ENCODE measurements around the gene BECN2. TPM values are rescaled to one million over a fixed set of nuclear protein-coding genes. Genes with fewer than 3 reads are reported as not detected.

BECN2 gene
- total RNA-seq = not detected

GRCh38 chr1:241957692-241958494 lies at the start of gene BECN2:
BECN2 (plus strand) TSS chr1:241957767; CDS start chr1:241957767, 0 bp downstream.
- DNase-seq (ENCODE audit: low spot score in 2 of 2) (no peak), FAIRE-seq (no peak)

GRCh38 chr1:241916196-241916595 lies 41.4 kb upstream of the BECN2 start:
- DNase-seq (ENCODE audit: low spot score in 2 of 2) (no peak), FAIRE-seq (no peak)

GRCh38 chr1:241917487-241917886 lies 40.1 kb upstream of the BECN2 start:
- no peak for FAIRE-seq
- DNase-seq (ENCODE audit: low spot score in 2 of 2) = no peak

GRCh38 chr1:241918879-241919278 lies 38.7 kb upstream of the BECN2 start:
- FAIRE-seq (no peak), DNase-seq (ENCODE audit: low spot score in 2 of 2) (no peak)

- FAIRE-seq (no peak), DNase-seq (ENCODE audit: low spot score in 2 of 2) (no peak)
Measured at GRCh38 chr1:241924080-241924808, 33.3 kb upstream of the BECN2 start.

GRCh38 chr1:241926141-241926540 lies 31.4 kb upstream of the BECN2 start:
- FAIRE-seq (no peak), DNase-seq (ENCODE audit: low spot score in 2 of 2) (no peak)

GRCh38 chr1:241927321-241927720 lies 30.2 kb upstream of the BECN2 start:
- no peak for FAIRE-seq
- no peak for DNase-seq (ENCODE audit: low spot score in 2 of 2)

- DNase-seq (ENCODE audit: low spot score in 2 of 2) = no peak
- no peak for FAIRE-seq
Measured at GRCh38 chr1:241932845-241933244, 24.7 kb upstream of the BECN2 start.

- FAIRE-seq (no peak), DNase-seq (ENCODE audit: low spot score in 2 of 2) (peak in 1 of 2 donors; percentile 62)
Measured at GRCh38 chr1:241934201-241934848, 23.2 kb upstream of the BECN2 start.

GRCh38 chr1:241934866-241935265 lies 22.7 kb upstream of the BECN2 start:
- DNase-seq (ENCODE audit: low spot score in 2 of 2) = no peak
- FAIRE-seq = no peak

- FAIRE-seq (no peak), DNase-seq (ENCODE audit: low spot score in 2 of 2) (no peak)
Measured at GRCh38 chr1:241939798-241940197, 17.8 kb upstream of the BECN2 start.

GRCh38 chr1:241942738-241943137 lies 14.8 kb upstream of the BECN2 start:
- DNase-seq (ENCODE audit: low spot score in 2 of 2) = no peak
- no peak for FAIRE-seq

- FAIRE-seq (no peak), DNase-seq (ENCODE audit: low spot score in 2 of 2) (no peak)
Measured at GRCh38 chr1:241944300-241944699, 13.3 kb upstream of the BECN2 start.

GRCh38 chr1:241947354-241947753 lies 10.2 kb upstream of the BECN2 start:
- DNase-seq (ENCODE audit: low spot score in 2 of 2) (no peak), FAIRE-seq (no peak)

- FAIRE-seq = no peak
- no peak for DNase-seq (ENCODE audit: low spot score in 2 of 2)
Measured at GRCh38 chr1:241950390-241950789, 7.2 kb upstream of the BECN2 start.

- DNase-seq (ENCODE audit: low spot score in 2 of 2) (no peak), FAIRE-seq (no peak)
Measured at GRCh38 chr1:241962153-241962552, 4.6 kb downstream of the BECN2 start.

- DNase-seq (ENCODE audit: low spot score in 2 of 2) (no peak), FAIRE-seq (no peak)
Measured at GRCh38 chr1:241963722-241964121, 6.2 kb downstream of the BECN2 start.

- FAIRE-seq (no peak), DNase-seq (ENCODE audit: low spot score in 2 of 2) (no peak)
Measured at GRCh38 chr1:241964550-241965282, 7.1 kb downstream of the BECN2 start.

- no peak for FAIRE-seq
Measured at GRCh38 chr1:241968611-241969010, 11.0 kb downstream of the BECN2 start.

GRCh38 chr1:241972703-241973369 lies 15.3 kb downstream of the BECN2 start:
- no peak for FAIRE-seq
- no peak for DNase-seq (ENCODE audit: low spot score in 2 of 2)

More at GRCh38 chr1:241968611-241969010, 11.0 kb downstream of the BECN2 start:
- no peak for DNase-seq (ENCODE audit: low spot score in 2 of 2)

Data from frontal cortex (tissue), 4 donors.